Neural cell (in vitro differentiated cells): Measurements from ENCODE around the gene ATF6. TPM values are rescaled to one million over a fixed set of nuclear protein-coding genes. Genes with fewer than 3 reads are reported as not detected.

Experiments used
- H2AFZ ChIP-seq: fragments of 200-600, 300-800 bp; sonication (generic), shearing (Covaris generic); 2 replicates; pipeline ENCODE4 v1.6.0; 2014; ENCODE audit warnings: low read depth, mild to moderate bottlenecking, antibody characterized with exemption, low read length, moderate library complexity
- H3F3A ChIP-seq: fragments of 200-600 bp; shearing (Covaris generic); 2 replicates; pipeline ENCODE4 v1.6.1; 2016; ENCODE audit warnings: mild to moderate bottlenecking, moderate library complexity, mixed read lengths, antibody characterized with exemption, low read length; ENCODE audit not compliant: insufficient read depth, poor library complexity, severe bottlenecking
- H3K27ac ChIP-seq: fragments of 200-600, 300-800 bp; sonication (generic), shearing (Covaris generic); 2 replicates; pipeline ENCODE4 v1.5.1; 2014; ENCODE audit warnings: mild to moderate bottlenecking, low read length, moderate library complexity
- H3K27me3 ChIP-seq: fragments of 300-800, 200-600 bp; sonication (generic), shearing (Covaris generic); 2 replicates; pipeline ENCODE4 v1.6.0; 2014; ENCODE audit warnings: mild to moderate bottlenecking, low read depth, low read length, moderate library complexity; ENCODE audit not compliant: insufficient read depth
- H3K36me3 ChIP-seq: fragments of 300-800, 200-600 bp; sonication (generic), shearing (Covaris generic); 2 replicates; pipeline ENCODE4 v1.5.1; 2014; ENCODE audit warnings: mild to moderate bottlenecking, antibody characterized with exemption, low read length, moderate library complexity; ENCODE audit not compliant: insufficient read depth
- H3K4me2 ChIP-seq: fragments of 300-800, 200-600 bp; sonication (generic), shearing (Covaris generic); 2 replicates; pipeline ENCODE4 v1.6.0; 2014; ENCODE audit warnings: mild to moderate bottlenecking, low read length
- H3K4me3 ChIP-seq: fragments of 300-800, 200-600 bp; sonication (generic), shearing (Covaris generic); 2 replicates; pipeline ENCODE4 v1.5.1; 2014; ENCODE audit warnings: mild to moderate bottlenecking, low read length, moderate library complexity
- H3K79me2 ChIP-seq: fragments of 200-600 bp; shearing (Covaris generic); replicated peaks from 2 replicates; pipeline ENCODE4 v1.6.0; 2014; ENCODE audit warnings: mild to moderate bottlenecking, low read length, moderate library complexity; ENCODE audit not compliant: insufficient read depth
- H3K9ac ChIP-seq: fragments of 300-800, 200-600 bp; sonication (generic), shearing (Covaris generic); 2 replicates; pipeline ENCODE4 v1.6.1; 2016; ENCODE audit warnings: mild to moderate bottlenecking, low read length, mixed read lengths
- H3K9me2 ChIP-seq: fragments of 200-600 bp; shearing (Covaris generic); 2 replicates; pipeline ENCODE4 v1.6.1; 2016; ENCODE audit warnings: mild to moderate bottlenecking, low read length, mixed read lengths; ENCODE audit not compliant: insufficient read depth
- H3K9me3 ChIP-seq: fragments of 200-600, 300-800 bp; sonication (generic), shearing (Covaris generic); 2 replicates; pipeline ENCODE4 v1.6.1; 2016; ENCODE audit warnings: mild to moderate bottlenecking, mixed run types, low read length, moderate library complexity, mixed read lengths
- H4K20me1 ChIP-seq: fragments of 200-600 bp; shearing (Covaris generic); 2 replicates; pipeline ENCODE4 v1.6.1; 2016; ENCODE audit warnings: mild to moderate bottlenecking, mixed run types; ENCODE audit not compliant: insufficient read depth
- EP300 ChIP-seq: fragments of 450-650 bp; conservative IDR thresholded peaks from 2 replicates; pipeline ENCODE4 v1.6.1; 2014; ENCODE audit warnings: antibody characterized with exemption, mild to moderate bottlenecking, moderate library complexity; ENCODE audit not compliant: poor library complexity, severe bottlenecking
- EZH2 ChIP-seq: fragments of 200-600, 300-800 bp; shearing (Covaris generic), sonication (generic); IDR thresholded peaks from 2 replicates; pipeline ENCODE4 v1.6.1; 2014; ENCODE audit warnings: antibody characterized with exemption, low read length, borderline replicate concordance, mild to moderate bottlenecking; ENCODE audit not compliant: insufficient read depth, poor library complexity, severe bottlenecking
- MXI1 ChIP-seq: fragments of 450-650 bp; conservative IDR thresholded peaks from 2 replicates; pipeline ENCODE4 v1.6.1; 2014; ENCODE audit warnings: antibody characterized with exemption, mild to moderate bottlenecking; ENCODE audit not compliant: poor library complexity, severe bottlenecking
- POLR2AphosphoS5 ChIP-seq: IDR thresholded peaks from 2 replicates; pipeline ENCODE4 v1.6.1; 2012
- RAD21 ChIP-seq: fragments of 450-650 bp; conservative IDR thresholded peaks from 2 replicates; pipeline ENCODE4 v1.6.1; 2014; ENCODE audit warnings: antibody characterized with exemption, mild to moderate bottlenecking, moderate library complexity
- SMC3 ChIP-seq: fragments of 450-650 bp; conservative IDR thresholded peaks from 2 replicates; pipeline ENCODE4 v1.6.1; 2014; ENCODE audit warnings: antibody characterized with exemption, mild to moderate bottlenecking, moderate library complexity; ENCODE audit not compliant: poor library complexity
- TAF1 ChIP-seq: IDR thresholded peaks from 2 replicates; pipeline ENCODE4 v1.6.1; 2012; ENCODE audit warnings: low read depth
- polyA plus RNA-seq: library from polyadenylated mRNA; depleted of rRNA; stranded (reverse); fragments of >200 nt; gene quantifications from 2 replicates; pipeline ENCODE4 v1.2.3, GENCODE V29; 2014
- TF ChIP-seq, protein P1 (sequence below): IDR thresholded peaks from 2 replicates; pipeline ENCODE4 v1.6.1; 2012; ENCODE audit warnings: borderline replicate concordance
- TF ChIP-seq, protein P2 (sequence below): fragments of 450-650 bp; IDR thresholded peaks from 2 replicates; pipeline ENCODE4 v1.5.1; 2014; ENCODE audit warnings: antibody characterized with exemption, mild to moderate bottlenecking, moderate library complexity; ENCODE audit not compliant: poor library complexity, severe bottlenecking

The ATF6 gene
- polyA plus RNA-seq, 1 donor from 2014 or later: 16.6 TPM

GRCh38 chr1:161784968-161785367 is 18.8 kb downstream of the ATF6 start:
- Histone ChIP-seq H3K27me3 (no peaks in the 10 kb centered on the region), H3K9me2 (no peaks in the 10 kb centered on the region), H3K9me3 (no peaks in the 10 kb centered on the region), H2AFZ (no peak overlapping the region), H3K79me2 (no peaks in the 10 kb centered on the region), H3K4me2 (no peak overlapping the region), H3K27ac (no peak overlapping the region), H3K4me3 (no peak overlapping the region), H3F3A (no peaks in the 10 kb centered on the region), H3K9ac (no peak overlapping the region), H4K20me1 (no peaks in the 10 kb centered on the region), H3K36me3 (no peaks in the 10 kb centered on the region)
- TF ChIP-seq POLR2AphosphoS5: no peak
- no peak for TF ChIP-seq MXI1
- no peak for TF ChIP-seq TAF1
- TF ChIP-seq, protein P1, sequence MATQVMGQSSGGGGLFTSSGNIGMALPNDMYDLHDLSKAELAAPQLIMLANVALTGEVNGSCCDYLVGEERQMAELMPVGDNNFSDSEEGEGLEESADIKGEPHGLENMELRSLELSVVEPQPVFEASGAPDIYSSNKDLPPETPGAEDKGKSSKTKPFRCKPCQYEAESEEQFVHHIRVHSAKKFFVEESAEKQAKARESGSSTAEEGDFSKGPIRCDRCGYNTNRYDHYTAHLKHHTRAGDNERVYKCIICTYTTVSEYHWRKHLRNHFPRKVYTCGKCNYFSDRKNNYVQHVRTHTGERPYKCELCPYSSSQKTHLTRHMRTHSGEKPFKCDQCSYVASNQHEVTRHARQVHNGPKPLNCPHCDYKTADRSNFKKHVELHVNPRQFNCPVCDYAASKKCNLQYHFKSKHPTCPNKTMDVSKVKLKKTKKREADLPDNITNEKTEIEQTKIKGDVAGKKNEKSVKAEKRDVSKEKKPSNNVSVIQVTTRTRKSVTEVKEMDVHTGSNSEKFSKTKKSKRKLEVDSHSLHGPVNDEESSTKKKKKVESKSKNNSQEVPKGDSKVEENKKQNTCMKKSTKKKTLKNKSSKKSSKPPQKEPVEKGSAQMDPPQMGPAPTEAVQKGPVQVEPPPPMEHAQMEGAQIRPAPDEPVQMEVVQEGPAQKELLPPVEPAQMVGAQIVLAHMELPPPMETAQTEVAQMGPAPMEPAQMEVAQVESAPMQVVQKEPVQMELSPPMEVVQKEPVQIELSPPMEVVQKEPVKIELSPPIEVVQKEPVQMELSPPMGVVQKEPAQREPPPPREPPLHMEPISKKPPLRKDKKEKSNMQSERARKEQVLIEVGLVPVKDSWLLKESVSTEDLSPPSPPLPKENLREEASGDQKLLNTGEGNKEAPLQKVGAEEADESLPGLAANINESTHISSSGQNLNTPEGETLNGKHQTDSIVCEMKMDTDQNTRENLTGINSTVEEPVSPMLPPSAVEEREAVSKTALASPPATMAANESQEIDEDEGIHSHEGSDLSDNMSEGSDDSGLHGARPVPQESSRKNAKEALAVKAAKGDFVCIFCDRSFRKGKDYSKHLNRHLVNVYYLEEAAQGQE: no peak
- TF ChIP-seq, protein P2, sequence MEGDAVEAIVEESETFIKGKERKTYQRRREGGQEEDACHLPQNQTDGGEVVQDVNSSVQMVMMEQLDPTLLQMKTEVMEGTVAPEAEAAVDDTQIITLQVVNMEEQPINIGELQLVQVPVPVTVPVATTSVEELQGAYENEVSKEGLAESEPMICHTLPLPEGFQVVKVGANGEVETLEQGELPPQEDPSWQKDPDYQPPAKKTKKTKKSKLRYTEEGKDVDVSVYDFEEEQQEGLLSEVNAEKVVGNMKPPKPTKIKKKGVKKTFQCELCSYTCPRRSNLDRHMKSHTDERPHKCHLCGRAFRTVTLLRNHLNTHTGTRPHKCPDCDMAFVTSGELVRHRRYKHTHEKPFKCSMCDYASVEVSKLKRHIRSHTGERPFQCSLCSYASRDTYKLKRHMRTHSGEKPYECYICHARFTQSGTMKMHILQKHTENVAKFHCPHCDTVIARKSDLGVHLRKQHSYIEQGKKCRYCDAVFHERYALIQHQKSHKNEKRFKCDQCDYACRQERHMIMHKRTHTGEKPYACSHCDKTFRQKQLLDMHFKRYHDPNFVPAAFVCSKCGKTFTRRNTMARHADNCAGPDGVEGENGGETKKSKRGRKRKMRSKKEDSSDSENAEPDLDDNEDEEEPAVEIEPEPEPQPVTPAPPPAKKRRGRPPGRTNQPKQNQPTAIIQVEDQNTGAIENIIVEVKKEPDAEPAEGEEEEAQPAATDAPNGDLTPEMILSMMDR: no peak
- TF ChIP-seq EP300: no peak
- TF ChIP-seq EZH2: no peak
- TF ChIP-seq SMC3: no peak
- TF ChIP-seq RAD21: no peak

- Histone ChIP-seq H2AFZ (no peak overlapping the region), H3K36me3 (no peaks in the 10 kb centered on the region), H3K79me2 (no peaks in the 10 kb centered on the region), H3K27me3 (no peaks in the 10 kb centered on the region), H3F3A (no peaks in the 10 kb centered on the region), H3K27ac (no peak overlapping the region), H3K9me3 (no peaks in the 10 kb centered on the region), H3K9ac (no peak overlapping the region), H4K20me1 (no peaks in the 10 kb centered on the region), H3K4me3 (no peak overlapping the region), H3K9me2 (no peaks in the 10 kb centered on the region), H3K4me2 (no peak overlapping the region)
- TF ChIP-seq POLR2AphosphoS5 (no peak), TAF1 (no peak), SMC3 (peak; percentile 12)
- TF ChIP-seq, protein P1: no peak
- TF ChIP-seq, protein P2: peak; percentile 46
These were observed 21.2 kb downstream of the ATF6 start for GRCh38 chr1:161787355-161787754.
